OCI-LY7 (cell line): ENCODE data around the gene RAD17. TPM values are rescaled to one million over a fixed set of nuclear protein-coding genes. Genes with fewer than 3 reads are reported as not detected.
"Not testable (repeated sequence)": the region's sequence is repeated elsewhere in the genome, so short reads cannot be mapped to it uniquely, and the experiment has no call there.

Experiments
- BruUV-seq: library from RNA; stranded (reverse); fragments of 400-500 nt; replicated peaks from 2 replicates; lab custom pipeline; 2021; lab: Mats Ljungman, UMichigan
- CTCF ChIA-PET: fragments of 300-600 bp; sonication (Branson Sonifier 250); formaldehyde crosslinking; loops from one replicate; lab custom pipeline; 2022; ENCODE audit warnings: antibody characterized with exemption; ENCODE audit not compliant: unreplicated experiment; lab: Charles Lee
- POLR2A ChIA-PET: fragments of 300-600 bp; sonication (Branson Sonifier 250); formaldehyde crosslinking; loops from one replicate; lab custom pipeline; 2022; ENCODE audit warnings: antibody characterized with exemption; lab: Charles Lee
- DNase-seq: peaks from one replicate; pipeline ENCODE4 v3.0.0-alpha.2; 2015; ENCODE audit warnings: low spot score
- H2AFZ ChIP-seq: fragments of 200-600 bp; sonication (generic), shearing (Covaris generic); 2 replicates; pipeline ENCODE4 v1.6.1; 2014; ENCODE audit warnings: mild to moderate bottlenecking, antibody characterized with exemption, low read length, moderate library complexity
- H3K27ac ChIP-seq: fragments of 200-600 bp; sonication (generic); 2 replicates; pipeline ENCODE4 v1.5.1; 2014; ENCODE audit warnings: mixed run types, low read depth, mild to moderate bottlenecking, moderate library complexity, low read length, inconsistent platforms; ENCODE audit not compliant: poor library complexity, severe bottlenecking
- H3K36me3 ChIP-seq: fragments of 200-600 bp; sonication (generic); 2 replicates; pipeline ENCODE4 v1.6.1; 2014; ENCODE audit warnings: mild to moderate bottlenecking, antibody characterized with exemption, low read length, moderate library complexity, mixed read lengths; ENCODE audit not compliant: insufficient read depth
- H3K4me1 ChIP-seq: fragments of 200-600 bp; sonication (generic); 2 replicates; pipeline ENCODE4 v1.5.1; 2014; ENCODE audit warnings: mild to moderate bottlenecking, low read length; ENCODE audit not compliant: insufficient read depth, poor library complexity, severe bottlenecking
- H3K4me2 ChIP-seq: fragments of 200-600 bp; sonication (generic); 2 replicates; pipeline ENCODE4 v1.6.1; 2014; ENCODE audit warnings: mild to moderate bottlenecking, low read length
- H3K4me3 ChIP-seq: fragments of 200-600 bp; sonication (generic); 2 replicates; pipeline ENCODE4 v1.5.1; 2014; ENCODE audit warnings: mild to moderate bottlenecking, low read depth, low read length; ENCODE audit not compliant: poor library complexity, severe bottlenecking
- H3K79me2 ChIP-seq: fragments of 200-600 bp; sonication (generic); 2 replicates; pipeline ENCODE4 v1.6.1; 2016; ENCODE audit warnings: low read depth, mild to moderate bottlenecking, low read length, moderate library complexity, mixed read lengths; ENCODE audit not compliant: insufficient read depth
- H3K9me2 ChIP-seq: fragments of 200-600 bp; sonication (generic); 2 replicates; pipeline ENCODE4 v1.6.1; 2016; ENCODE audit warnings: mild to moderate bottlenecking, low read length, mixed read lengths; ENCODE audit not compliant: insufficient read depth
- H3K9me3 ChIP-seq: fragments of 200-600 bp; sonication (generic); 2 replicates; pipeline ENCODE4 v1.6.1; 2014; ENCODE audit warnings: mild to moderate bottlenecking, mixed run types, low read length, mixed read lengths
- H4K20me1 ChIP-seq: fragments of 200-600 bp; sonication (generic); 2 replicates; pipeline ENCODE4 v1.6.1; 2014; ENCODE audit warnings: mild to moderate bottlenecking, antibody characterized with exemption, low read length, moderate library complexity, mixed read lengths; ENCODE audit not compliant: insufficient read depth
- CTCF ChIP-seq: fragments of 200-600 bp; sonication (generic); conservative IDR thresholded peaks from 2 replicates; pipeline ENCODE4 v1.5.1; 2014; ENCODE audit warnings: mild to moderate bottlenecking, antibody characterized with exemption, low read length, moderate library complexity, mixed read lengths
- EZH2phosphoT487 ChIP-seq: fragments of 200-600 bp; sonication (generic); IDR thresholded peaks from 2 replicates; pipeline ENCODE4 v1.6.1; 2018; ENCODE audit warnings: low read depth, borderline replicate concordance, mild to moderate bottlenecking, mixed run types, antibody characterized with exemption, low read length, moderate library complexity, mixed read lengths
- intact Hi-C: fragments of 100-400 bp; cut with micrococcal nuclease; formaldehyde crosslinking; loops from one replicate; pipeline ENCODE4 v1.10.0; 2022; ENCODE audit not compliant: unreplicated experiment
- total RNA-seq, 2 experiments: library from RNA; depleted of rRNA in 1 of 2; stranded (reverse); fragments of >200 nt in 1 of 2; shearing (Covaris generic) in 1 of 2; gene quantifications; 2 replicates each; pipeline ENCODE4 v1.2.3, GENCODE V29; 2014 to 2022

RAD17 gene
- total RNA-seq, 2 experiments from 2014 or later = 64.1 to 79.1 TPM

GRCh38 chr5:69329905-69330489 lies 39.6 kb upstream of the RAD17 start:
- Histone ChIP-seq H3K79me2 (no peaks in the 10 kb centered on the region), H3K4me3 (no peak overlapping the region), H2AFZ (no peak overlapping the region), H3K4me1 (peaks cover 16% of the 10 kb centered on the region), H4K20me1 (no peaks in the 10 kb centered on the region), H3K9me2 (no peaks in the 10 kb centered on the region), H3K36me3 (no peaks in the 10 kb centered on the region), H3K9me3 (no peaks in the 10 kb centered on the region), H3K4me2 (no peak overlapping the region), H3K27ac (no peak overlapping the region)
- ChIA-PET POLR2A (no interaction called here), CTCF (no interaction called here)
- intact Hi-C loops = loop anchor here (5.0 kb wide), 2 partner anchors 63 to 163 kb away; partner anchors contain the start of gene CCNB1
- no peak for DNase-seq
- no peak for TF ChIP-seq CTCF
- TF ChIP-seq EZH2phosphoT487 = no peak
- no TSS peak for BruUV-seq

- no peaks in the 10 kb centered on the region for H3K36me3 ChIP-seq
- no peaks in the 10 kb centered on the region for H3K79me2 ChIP-seq
- intact Hi-C loops = loop anchor here (1.0 to 5.0 kb wide), 3 partner anchors 64 to 238 kb away; partner anchors contain the start of gene CCNB1
- no peak overlapping the region for H3K27ac ChIP-seq
- peak; percentile 21 for DNase-seq
- ChIA-PET POLR2A (interaction anchor here (1.2 kb wide), 1 partner anchor 65 kb away, joined by 6 read pairs; no protein-coding TSS in a partner anchor), CTCF (no interaction called here)
- H2AFZ ChIP-seq = peak overlapping the region; percentile 76
- H3K4me3 ChIP-seq = peak overlapping the region; percentile 69
- no peaks in the 10 kb centered on the region for H3K9me3 ChIP-seq
- H3K4me2 ChIP-seq = peak overlapping the region; percentile 63
- peaks cover 16% of the 10 kb centered on the region for H3K4me1 ChIP-seq
- no peaks in the 10 kb centered on the region for H4K20me1 ChIP-seq
- TF ChIP-seq CTCF (0 out of 2 replicates have a peak, but pooled peaks have one; percentile 13), EZH2phosphoT487 (no peak)
- no peaks in the 10 kb centered on the region for H3K9me2 ChIP-seq
- TSS peak; percentile 81 for BruUV-seq
These were observed 37.8 kb upstream of the RAD17 start for GRCh38 chr5:69331528-69332445.

- BruUV-seq, H3K27ac ChIP-seq, H2AFZ ChIP-seq, H3K9me3 ChIP-seq, H3K4me3 ChIP-seq, H3K79me2 ChIP-seq, DNase-seq, H3K4me2 ChIP-seq, H3K36me3 ChIP-seq, CTCF ChIA-PET, H3K9me2 ChIP-seq, H4K20me1 ChIP-seq: not testable (repeated sequence)
- intact Hi-C loops = loop anchor here (5.0 kb wide), 2 partner anchors 66 to 166 kb away; partner anchors contain the start of gene CCNB1
- POLR2A ChIA-PET = interaction anchor here (0.9 kb wide), 1 partner anchor 44 kb away, joined by 3 read pairs; no protein-coding TSS in a partner anchor
- H3K4me1 ChIP-seq = peaks cover 16% of the 10 kb centered on the region
These were observed 35.8 kb upstream of the RAD17 start for GRCh38 chr5:69333668-69334315.
